Measurements from ENCODE around the gene ETS2. TPM values are rescaled to one million over a fixed set of nuclear protein-coding genes. Genes with fewer than 3 reads are reported as not detected.

Gene ETS2
- total RNA-seq, 3 donors from 2014 or later (not counting 1 experiment from before 2014, with no cell fraction given): 10.6 to 36.9 (median 18.5) TPM

DNA sequence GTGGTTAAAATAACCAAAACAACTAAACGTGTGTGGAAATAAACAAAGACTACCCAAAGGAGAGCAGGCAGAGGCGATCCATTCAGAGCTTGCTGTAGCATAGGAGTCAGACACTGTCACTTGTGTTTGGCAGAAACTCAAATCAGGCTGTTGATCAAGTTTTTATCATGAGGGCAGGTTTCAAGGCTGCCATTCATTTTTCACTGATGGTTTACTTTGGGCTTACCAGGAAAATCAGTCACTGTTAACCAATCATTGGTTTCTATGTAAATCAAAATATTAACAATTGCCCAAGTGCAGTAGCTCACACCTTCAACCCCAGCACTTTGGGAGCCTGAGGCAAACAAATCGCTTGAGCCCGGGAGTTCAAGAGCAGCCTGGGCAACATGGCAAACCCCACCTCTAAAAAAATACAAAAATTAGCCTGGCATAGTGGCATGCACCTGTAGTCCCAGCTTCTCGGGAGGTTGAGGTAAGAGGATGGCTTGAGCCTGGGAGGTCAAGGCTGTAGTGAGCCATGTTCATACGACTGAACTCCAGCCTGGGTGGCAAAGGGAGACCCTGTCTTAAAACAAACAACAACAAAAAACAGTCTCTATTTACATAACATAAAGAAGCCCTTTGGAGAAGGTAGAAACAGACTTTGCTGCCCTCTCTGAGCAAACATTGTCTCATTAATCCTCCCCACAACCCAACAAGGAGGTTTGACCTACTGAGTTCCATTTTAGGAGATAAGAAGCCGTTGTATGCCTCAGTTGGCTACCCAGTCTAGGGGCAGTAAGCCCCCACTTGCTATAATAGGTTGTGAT is 21.1 kb upstream of the ETS2 start:
- Mint-ChIP-seq H3K4me1 (peaks cover 0 to 4% of the 10 kb centered on the region in 2 donors), H3K9me3 (peaks cover 2 to 16% of the 10 kb centered on the region in 2 donors), H3K27ac (no peak overlapping the region), H3K36me3 (peaks cover 8% of the 10 kb centered on the region), H3K4me3 (no peak overlapping the region), H3K27me3 (ENCODE audit: low read depth in 2 of 2) (peaks cover 31 to 36% of the 10 kb centered on the region in 2 donors)
- ATAC-seq (no peak), DNase-seq (no peak)
- H3K27me3 ChIP-seq (ENCODE audit: control insufficient read depth, insufficient read depth, low read length): no peaks in the 10 kb centered on the region
- no peaks in the 10 kb centered on the region for H3K36me3 ChIP-seq (ENCODE audit: control insufficient read depth, insufficient read depth, low read length)
- no peak overlapping the region for H3K27ac ChIP-seq (ENCODE audit: low read length)
- H3K9me3 ChIP-seq (ENCODE audit: control insufficient read depth, insufficient read depth, low read length): peaks cover 11% of the 10 kb centered on the region
- no peaks in the 10 kb centered on the region for H3K4me1 ChIP-seq (ENCODE audit: control insufficient read depth, insufficient read depth, low read length)
- H3K4me3 ChIP-seq (ENCODE audit: low read length): no peak overlapping the region
- intact Hi-C loops (cut with micrococcal nuclease): no loop called here
- TF ChIP-seq, protein P1, sequence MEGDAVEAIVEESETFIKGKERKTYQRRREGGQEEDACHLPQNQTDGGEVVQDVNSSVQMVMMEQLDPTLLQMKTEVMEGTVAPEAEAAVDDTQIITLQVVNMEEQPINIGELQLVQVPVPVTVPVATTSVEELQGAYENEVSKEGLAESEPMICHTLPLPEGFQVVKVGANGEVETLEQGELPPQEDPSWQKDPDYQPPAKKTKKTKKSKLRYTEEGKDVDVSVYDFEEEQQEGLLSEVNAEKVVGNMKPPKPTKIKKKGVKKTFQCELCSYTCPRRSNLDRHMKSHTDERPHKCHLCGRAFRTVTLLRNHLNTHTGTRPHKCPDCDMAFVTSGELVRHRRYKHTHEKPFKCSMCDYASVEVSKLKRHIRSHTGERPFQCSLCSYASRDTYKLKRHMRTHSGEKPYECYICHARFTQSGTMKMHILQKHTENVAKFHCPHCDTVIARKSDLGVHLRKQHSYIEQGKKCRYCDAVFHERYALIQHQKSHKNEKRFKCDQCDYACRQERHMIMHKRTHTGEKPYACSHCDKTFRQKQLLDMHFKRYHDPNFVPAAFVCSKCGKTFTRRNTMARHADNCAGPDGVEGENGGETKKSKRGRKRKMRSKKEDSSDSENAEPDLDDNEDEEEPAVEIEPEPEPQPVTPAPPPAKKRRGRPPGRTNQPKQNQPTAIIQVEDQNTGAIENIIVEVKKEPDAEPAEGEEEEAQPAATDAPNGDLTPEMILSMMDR (IDR thresholded peaks at IDR 0.05): no peak
- 86% methylated on average over 7 of the region's 7 CpGs for WGBS (ENCODE audit: insufficient coverage)

DNA sequence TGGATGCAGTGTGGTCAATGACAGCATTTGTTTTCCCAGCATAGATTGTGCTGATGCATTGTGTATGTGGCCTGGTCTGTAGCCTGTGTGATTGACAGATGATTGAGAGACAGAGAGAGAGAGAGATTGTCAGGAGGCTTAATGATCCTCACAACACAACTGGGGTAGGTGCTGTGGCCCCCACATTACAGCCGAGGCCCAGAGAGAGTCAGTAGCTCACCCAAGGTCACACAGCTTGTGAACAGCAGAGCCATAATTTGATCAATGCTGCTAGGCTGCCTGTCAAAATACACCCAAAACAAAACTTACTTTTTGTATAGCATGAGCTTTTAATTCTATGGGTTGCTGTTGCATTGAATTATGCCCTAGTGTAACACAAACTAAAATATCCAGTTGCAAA is 20.2 kb upstream of the ETS2 start:
- no peak overlapping the region for H3K4me3 Mint-ChIP-seq
- intact Hi-C loops (cut with micrococcal nuclease): no loop called here
- 100% methylated on average over 1 of the region's 1 CpG for WGBS (ENCODE audit: insufficient coverage)
- ATAC-seq (no peak), DNase-seq (no peak)
- Histone ChIP-seq H3K27me3 (ENCODE audit: control insufficient read depth, insufficient read depth, low read length) (no peaks in the 10 kb centered on the region), H3K4me3 (ENCODE audit: low read length) (no peak overlapping the region), H3K36me3 (ENCODE audit: control insufficient read depth, insufficient read depth, low read length) (no peaks in the 10 kb centered on the region), H3K27ac (ENCODE audit: low read length) (no peak overlapping the region), H3K4me1 (ENCODE audit: control insufficient read depth, insufficient read depth, low read length) (no peaks in the 10 kb centered on the region), H3K9me3 (ENCODE audit: control insufficient read depth, insufficient read depth, low read length) (peaks cover 11% of the 10 kb centered on the region)
- peaks cover 28 to 31% of the 10 kb centered on the region in 2 donors for H3K27me3 Mint-ChIP-seq (ENCODE audit: low read depth in 2 of 2)
- TF ChIP-seq, protein P1 (IDR thresholded peaks at IDR 0.05): no peak
- H3K4me1 Mint-ChIP-seq: peaks cover 0 to 4% of the 10 kb centered on the region in 2 donors
- peaks cover 2 to 16% of the 10 kb centered on the region in 2 donors for H3K9me3 Mint-ChIP-seq
- H3K27ac Mint-ChIP-seq: no peak overlapping the region
- peaks cover 8% of the 10 kb centered on the region for H3K36me3 Mint-ChIP-seq

DNA sequence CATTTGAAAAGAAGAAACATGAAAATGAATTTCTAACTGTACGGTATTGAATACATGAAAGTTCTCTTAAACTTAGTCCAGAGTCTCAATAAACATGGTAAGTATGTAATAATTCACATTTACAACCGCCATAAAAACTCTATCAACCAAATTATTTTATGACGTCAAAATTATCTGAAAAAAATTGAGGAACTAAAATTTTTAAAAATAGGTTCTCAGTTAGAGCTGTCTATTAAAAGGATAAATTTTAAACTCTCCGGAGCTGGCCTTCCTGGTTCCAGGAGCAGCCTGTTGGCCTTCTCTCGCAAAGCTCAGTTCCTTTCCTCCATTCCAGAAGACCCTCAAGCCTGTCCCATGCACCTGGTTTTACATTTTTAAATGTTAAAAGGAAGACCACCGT is 18.7 kb upstream of the ETS2 start:
- ATAC-seq (no peak), DNase-seq (no peak)
- no peaks in the 10 kb centered on the region for H3K27me3 ChIP-seq (ENCODE audit: control insufficient read depth, insufficient read depth, low read length)
- Mint-ChIP-seq H3K9me3 (peaks cover under 1 to 11% of the 10 kb centered on the region in 2 donors), H3K4me1 (peaks cover 0 to 4% of the 10 kb centered on the region in 2 donors), H3K36me3 (peaks cover 2% of the 10 kb centered on the region), H3K4me3 (no peak overlapping the region), H3K27ac (no peak overlapping the region), H3K27me3 (ENCODE audit: low read depth in 2 of 2) (peaks cover 15 to 23% of the 10 kb centered on the region in 2 donors)
- no peak overlapping the region for H3K4me3 ChIP-seq (ENCODE audit: low read length)
- 78% methylated on average over 3 of the region's 6 CpGs for WGBS (ENCODE audit: insufficient coverage)
- no peaks in the 10 kb centered on the region for H3K36me3 ChIP-seq (ENCODE audit: control insufficient read depth, insufficient read depth, low read length)
- intact Hi-C loops (cut with micrococcal nuclease): no loop called here
- TF ChIP-seq, protein P1 (IDR thresholded peaks at IDR 0.05): no peak
- no peak overlapping the region for H3K27ac ChIP-seq (ENCODE audit: low read length)
- no peaks in the 10 kb centered on the region for H3K4me1 ChIP-seq (ENCODE audit: control insufficient read depth, insufficient read depth, low read length)
- peaks cover 7% of the 10 kb centered on the region for H3K9me3 ChIP-seq (ENCODE audit: control insufficient read depth, insufficient read depth, low read length)
